ENCODE measurements around the gene CBY2.
"Not testable (repeated sequence)": the region's sequence is repeated elsewhere in the genome, so short reads cannot be mapped to it uniquely, and the experiment has no call there.

Gene CBY2

GRCh38 chr13:45750566-45750965 is 48.4 kb downstream of the CBY2 start:
- no peak for DNase-seq

- DNase-seq = no peak
Observed at GRCh38 chr13:45751885-45752284, 49.8 kb downstream of the CBY2 start.

GRCh38 chr13:45752510-45752909 is 50.4 kb downstream of the CBY2 start:
- no peak for DNase-seq

GRCh38 chr13:45756498-45756897 is 54.4 kb downstream of the CBY2 start:
- not testable (repeated sequence) for DNase-seq

- DNase-seq = not testable (repeated sequence)
Observed at GRCh38 chr13:45757589-45757988, 55.5 kb downstream of the CBY2 start.

- no peak for DNase-seq
Observed at GRCh38 chr13:45763419-45763818, 61.3 kb downstream of the CBY2 start.

All from DMS53 (cell line).